ENCODE results near the gene AP5Z1. TPM values are rescaled to one million over a fixed set of nuclear protein-coding genes. Genes with fewer than 3 reads are reported as not detected.

Gene AP5Z1
- polyA plus RNA-seq, 3 donors: 30.8 to 75.2 (median 33.8) TPM

DNA sequence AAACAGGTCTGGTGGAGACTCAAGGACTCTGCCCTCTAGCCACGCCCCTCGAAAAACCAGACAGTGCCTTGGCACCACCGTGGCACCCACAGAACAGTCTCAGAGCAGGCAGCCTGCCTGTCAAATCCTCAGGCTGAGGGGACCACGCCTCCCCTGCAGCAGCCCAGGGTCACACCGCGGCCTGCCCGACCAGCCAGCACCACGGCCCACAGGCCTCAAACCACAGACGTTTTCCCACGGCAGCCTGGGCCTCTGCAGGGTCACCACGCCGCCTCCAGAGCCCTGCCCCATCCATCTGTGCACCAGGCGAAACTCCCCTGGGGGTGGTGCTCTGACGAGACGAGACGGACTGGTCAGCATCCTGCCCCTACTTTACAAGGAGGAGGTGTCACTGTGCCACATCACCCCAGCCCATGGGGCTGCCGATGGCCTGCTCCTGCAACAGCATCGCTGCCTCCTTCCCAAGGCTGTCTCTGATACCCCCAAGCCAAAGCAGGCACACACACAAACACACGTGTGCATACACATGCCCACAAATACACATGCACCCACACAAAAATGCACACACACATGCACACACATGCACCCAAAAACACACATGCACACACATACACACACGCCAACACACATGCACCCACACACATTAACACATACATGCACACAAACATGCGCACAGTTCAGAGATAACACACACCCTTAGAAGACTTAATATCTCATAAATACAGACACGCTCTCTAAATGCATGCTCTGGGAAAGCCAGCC is 61.8 kb downstream of the AP5Z1 start:
- Histone ChIP-seq H3K9ac (ENCODE audit: insufficient read depth, low read length, poor library complexity, severe bottlenecking) (no peak overlapping the region), H2AFZ (ENCODE audit: insufficient read depth, low read depth, low read length, poor library complexity, severe bottlenecking) (no peak overlapping the region), H3K9me3 (replicated peaks in 1 of 2; ENCODE audit: control insufficient read depth in 1 of 2, insufficient read depth in 1 of 2, low read length in 2 of 2) (no peaks in the 10 kb centered on the region), H3K36me3 (replicated peaks in 1 of 2; ENCODE audit: control insufficient read depth in 1 of 2, insufficient read depth in 2 of 2, low read length in 2 of 2) (no peaks in the 10 kb centered on the region), H3K4me3 (replicated peaks in 1 of 3; ENCODE audit: low read depth in 2 of 3, low read length in 3 of 3) (no peak overlapping the region), H3K4me1 (ENCODE audit: control insufficient read depth in 1 of 2, insufficient read depth in 2 of 2, low read length in 2 of 2) (no peaks in the 10 kb centered on the region), H3K79me2 (ENCODE audit: insufficient read depth, low read length) (no peaks in the 10 kb centered on the region), H3K27me3 (ENCODE audit: control insufficient read depth in 2 of 2, insufficient read depth in 2 of 2, low read length in 2 of 2) (no peaks in the 10 kb centered on the region), H4K20me1 (ENCODE audit: insufficient read depth, low read length) (no peaks in the 10 kb centered on the region), H3K4me2 (replicated peaks; ENCODE audit: extremely low read depth, low read length, poor library complexity, severe bottlenecking) (no peak overlapping the region), H3K27ac (ENCODE audit: low read depth in 1 of 2, low read length in 2 of 2) (no peak overlapping the region)
- H3K27me3 Mint-ChIP-seq (ENCODE audit: low read depth in 3 of 3): peaks cover 0 to 2% (median 2%) of the 10 kb centered on the region in 3 donors
- no peak overlapping the region for H3K27ac Mint-ChIP-seq
- no peak overlapping the region for H3K4me3 Mint-ChIP-seq
- H3K9me3 Mint-ChIP-seq: peaks cover 0 to 1% (median 0%) of the 10 kb centered on the region in 7 donors
- TF ChIP-seq, protein P1, sequence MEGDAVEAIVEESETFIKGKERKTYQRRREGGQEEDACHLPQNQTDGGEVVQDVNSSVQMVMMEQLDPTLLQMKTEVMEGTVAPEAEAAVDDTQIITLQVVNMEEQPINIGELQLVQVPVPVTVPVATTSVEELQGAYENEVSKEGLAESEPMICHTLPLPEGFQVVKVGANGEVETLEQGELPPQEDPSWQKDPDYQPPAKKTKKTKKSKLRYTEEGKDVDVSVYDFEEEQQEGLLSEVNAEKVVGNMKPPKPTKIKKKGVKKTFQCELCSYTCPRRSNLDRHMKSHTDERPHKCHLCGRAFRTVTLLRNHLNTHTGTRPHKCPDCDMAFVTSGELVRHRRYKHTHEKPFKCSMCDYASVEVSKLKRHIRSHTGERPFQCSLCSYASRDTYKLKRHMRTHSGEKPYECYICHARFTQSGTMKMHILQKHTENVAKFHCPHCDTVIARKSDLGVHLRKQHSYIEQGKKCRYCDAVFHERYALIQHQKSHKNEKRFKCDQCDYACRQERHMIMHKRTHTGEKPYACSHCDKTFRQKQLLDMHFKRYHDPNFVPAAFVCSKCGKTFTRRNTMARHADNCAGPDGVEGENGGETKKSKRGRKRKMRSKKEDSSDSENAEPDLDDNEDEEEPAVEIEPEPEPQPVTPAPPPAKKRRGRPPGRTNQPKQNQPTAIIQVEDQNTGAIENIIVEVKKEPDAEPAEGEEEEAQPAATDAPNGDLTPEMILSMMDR (IDR thresholded peaks at IDR 0.05): no peak
- intact Hi-C loops (cut with micrococcal nuclease): no loop called here
- H3K4me1 Mint-ChIP-seq: no peaks in the 10 kb centered on the region
- 75% methylated on average over 22 of the region's 22 CpGs for WGBS (ENCODE audit: insufficient coverage)
- DNase-seq: no peak
- H3K36me3 Mint-ChIP-seq: no peaks in the 10 kb centered on the region

GRCh38 chr7:4837803-4838625 is 62.6 kb downstream of the AP5Z1 start:
- H4K20me1 ChIP-seq (ENCODE audit: insufficient read depth, low read length): no peaks in the 10 kb centered on the region
- H3K4me1 Mint-ChIP-seq: no peaks in the 10 kb centered on the region
- no peak overlapping the region for H3K4me3 Mint-ChIP-seq
- peaks cover 0 to 2% (median 2%) of the 10 kb centered on the region in 3 donors for H3K27me3 Mint-ChIP-seq (ENCODE audit: low read depth in 3 of 3)
- no peak overlapping the region for H3K27ac Mint-ChIP-seq
- no peak overlapping the region for H3K9ac ChIP-seq (ENCODE audit: insufficient read depth, low read length, poor library complexity, severe bottlenecking)
- no peak overlapping the region for H3K27ac ChIP-seq (ENCODE audit: low read depth in 1 of 2, low read length in 2 of 2)
- H3K4me1 ChIP-seq (ENCODE audit: control insufficient read depth in 1 of 2, insufficient read depth in 2 of 2, low read length in 2 of 2): no peaks in the 10 kb centered on the region
- TF ChIP-seq, protein P1 (IDR thresholded peaks at IDR 0.05): no peak
- H3K27me3 ChIP-seq (ENCODE audit: control insufficient read depth in 2 of 2, insufficient read depth in 2 of 2, low read length in 2 of 2): no peaks in the 10 kb centered on the region
- DNase-seq: no peak
- WGBS (ENCODE audit: insufficient coverage): 85% methylated on average over 26 of the region's 30 CpGs
- no peaks in the 10 kb centered on the region for H3K79me2 ChIP-seq (ENCODE audit: insufficient read depth, low read length)
- H3K9me3 ChIP-seq (replicated peaks in 1 of 2; ENCODE audit: control insufficient read depth in 1 of 2, insufficient read depth in 1 of 2, low read length in 2 of 2): no peaks in the 10 kb centered on the region
- H2AFZ ChIP-seq (ENCODE audit: insufficient read depth, low read depth, low read length, poor library complexity, severe bottlenecking): no peak overlapping the region
- H3K4me2 ChIP-seq (replicated peaks; ENCODE audit: extremely low read depth, low read length, poor library complexity, severe bottlenecking): no peak overlapping the region
- no peaks in the 10 kb centered on the region for H3K36me3 Mint-ChIP-seq
- no peaks in the 10 kb centered on the region for H3K9me3 Mint-ChIP-seq
- H3K36me3 ChIP-seq (replicated peaks in 1 of 2; ENCODE audit: control insufficient read depth in 1 of 2, insufficient read depth in 2 of 2, low read length in 2 of 2): no peaks in the 10 kb centered on the region
- intact Hi-C loops (cut with micrococcal nuclease): no loop called here
- H3K4me3 ChIP-seq (replicated peaks in 1 of 3; ENCODE audit: low read depth in 2 of 3, low read length in 3 of 3): no peak overlapping the region
